Measurements from ENCODE around the gene TDRKH. TPM values are rescaled to one million over a fixed set of nuclear protein-coding genes. Genes with fewer than 3 reads are reported as not detected.

The TDRKH gene
- total RNA-seq, 2 donors from 2014 or later = 3.3 to 4.2 TPM

DNA sequence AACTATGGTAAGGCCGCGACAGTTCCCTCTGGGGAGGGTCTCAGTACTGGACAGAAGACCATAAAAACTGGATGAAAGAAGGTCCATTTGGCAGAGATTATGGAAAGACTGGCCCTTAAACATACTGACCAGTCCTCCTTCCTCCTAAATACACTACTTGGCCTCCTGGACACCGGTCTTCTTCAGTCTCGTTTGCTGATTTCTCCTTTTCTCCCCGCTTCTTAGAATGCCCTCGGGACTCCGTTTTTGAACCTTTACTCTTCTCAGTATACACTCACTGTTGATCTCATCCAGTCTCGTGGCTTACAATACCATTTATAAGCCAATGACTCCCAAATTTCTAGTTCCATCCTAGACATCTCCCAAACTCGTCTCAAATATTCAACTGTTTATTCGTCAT lies 26.3 kb downstream of the TDRKH start:
- Histone ChIP-seq H3K27me3 (no peaks in the 10 kb centered on the region), H3K4me1 (peaks cover 0 to 16% of the 10 kb centered on the region in 2 donors), H3K9me3 (no peaks in the 10 kb centered on the region), H3K27ac (peak overlapping the region; percentile 91 to 94), H3K4me3 (peak overlapping the region; percentile 69 to 86), H3K36me3 (peaks cover 10% of the 10 kb centered on the region)
- DNase-seq (ENCODE audit: low spot score) = no peak
- no peak for TF ChIP-seq CTCF (IDR thresholded peaks at IDR 0.05)

DNA sequence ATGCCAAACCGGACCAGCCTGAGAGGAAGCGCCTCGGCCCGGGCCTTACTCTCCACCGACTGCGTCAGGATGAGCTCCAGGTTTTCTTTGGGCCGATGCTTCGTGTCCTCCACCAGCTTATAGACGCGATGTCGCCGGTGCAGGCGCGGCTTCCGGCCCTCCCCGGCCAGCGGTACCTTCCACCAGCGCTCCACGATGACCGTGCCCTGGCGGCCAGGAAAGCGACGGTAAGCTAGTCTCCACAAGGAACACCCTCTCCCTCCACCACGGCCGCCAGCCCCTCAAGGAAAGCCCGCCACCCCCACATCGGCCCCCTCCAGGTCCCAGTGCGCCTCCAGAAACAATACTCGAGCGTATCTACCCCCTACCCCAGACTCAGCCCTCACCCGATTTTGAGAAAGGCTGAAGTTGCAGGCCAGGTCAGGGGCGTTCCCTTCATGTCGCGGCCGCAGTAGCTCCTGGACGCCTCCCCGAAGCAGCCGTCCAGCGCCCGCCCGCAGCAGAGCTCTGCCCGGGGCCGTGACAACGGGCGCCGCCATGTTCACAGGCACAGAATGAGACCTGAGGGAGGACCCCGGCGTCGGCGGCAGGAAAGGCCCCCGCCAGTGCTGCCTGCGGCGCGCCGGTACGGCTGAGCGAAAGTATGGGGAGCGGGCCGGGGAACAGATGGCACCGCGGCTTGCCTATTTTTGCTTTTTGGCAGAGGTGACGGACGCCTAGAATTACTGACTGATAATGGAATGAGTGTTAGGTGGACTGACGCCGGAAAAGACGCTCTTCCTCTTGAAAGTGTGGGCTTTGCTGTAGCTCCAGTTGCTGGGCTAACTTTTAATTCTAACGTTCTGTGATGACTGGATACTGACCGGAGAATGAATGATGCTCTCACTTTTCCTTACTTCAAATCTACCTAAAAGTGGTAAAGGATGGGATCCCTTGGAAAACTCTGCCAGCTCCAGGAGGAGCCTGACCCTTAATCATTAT lies 27.1 kb downstream of the TDRKH start, which contains the start of gene MRPL9:
Gene MRPL9 (minus strand): TSS at position 556 of the 981 bp plus-strand sequence. CDS start 17 bp downstream, at position 539.
- TF ChIP-seq CTCF (IDR thresholded peaks at IDR 0.05) = no peak
- peaks cover 10% of the 10 kb centered on the region for H3K36me3 ChIP-seq
- no peaks in the 10 kb centered on the region for H3K27me3 ChIP-seq
- peak; percentile 79 for DNase-seq (ENCODE audit: low spot score)
- H3K9me3 ChIP-seq = no peaks in the 10 kb centered on the region
- peaks cover 0 to 16% of the 10 kb centered on the region in 2 donors for H3K4me1 ChIP-seq
- peak within 1 kb of the TSS; percentile 69 to 86 for H3K4me3 ChIP-seq
- peak within 1 kb of the TSS; percentile 91 to 94 for H3K27ac ChIP-seq

DNA sequence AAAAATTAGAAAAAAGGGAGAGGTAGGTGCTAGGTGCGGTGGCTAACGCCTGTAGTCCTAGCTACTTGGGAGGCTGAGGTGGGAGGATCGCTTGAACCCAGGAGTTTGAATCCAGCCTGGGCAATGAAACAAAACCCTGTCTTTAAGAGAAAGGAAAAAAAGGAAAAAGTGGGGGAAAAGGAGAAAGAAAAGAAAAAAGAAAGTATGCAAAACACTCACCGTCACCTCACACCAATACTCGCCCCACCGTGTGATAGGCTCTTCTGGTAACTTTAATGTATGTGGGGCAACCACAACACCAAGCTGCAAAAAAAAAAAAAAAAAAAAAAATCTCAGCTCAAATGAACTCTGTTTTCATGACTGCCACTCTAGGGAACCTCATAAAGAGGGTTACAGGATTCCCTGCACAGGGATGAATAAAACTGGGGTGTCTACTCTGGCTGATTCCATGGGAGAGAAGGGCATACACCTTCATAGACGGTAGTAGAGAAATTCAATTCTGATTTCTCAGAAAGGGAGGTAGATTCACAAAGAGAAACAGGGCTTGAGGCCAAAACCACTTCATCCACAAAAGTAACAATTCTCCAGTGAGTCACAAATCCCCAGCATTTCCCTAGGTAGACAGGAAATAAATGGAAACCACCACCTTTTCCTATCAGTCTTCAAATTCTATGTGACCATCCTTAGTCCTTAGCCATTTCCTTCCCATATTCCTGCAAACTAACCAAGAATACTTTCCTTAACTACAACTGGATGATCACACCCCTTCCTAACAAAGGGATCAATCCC lies 29.5 kb downstream of the TDRKH start:
- no peak for DNase-seq (ENCODE audit: low spot score)
- TF ChIP-seq CTCF (IDR thresholded peaks at IDR 0.05) = no peak
- H3K27me3 ChIP-seq = no peaks in the 10 kb centered on the region
- peaks cover 10% of the 10 kb centered on the region for H3K36me3 ChIP-seq
- peaks cover 0 to 16% of the 10 kb centered on the region in 2 donors for H3K4me1 ChIP-seq
- no peak overlapping the region for H3K27ac ChIP-seq
- no peak overlapping the region for H3K4me3 ChIP-seq
- H3K9me3 ChIP-seq = no peaks in the 10 kb centered on the region

- H3K36me3 ChIP-seq = peaks cover 10% of the 10 kb centered on the region
- no peak overlapping the region for H3K4me3 ChIP-seq
- DNase-seq (ENCODE audit: low spot score) = no peak
- H3K27me3 ChIP-seq = no peaks in the 10 kb centered on the region
- no peak overlapping the region for H3K27ac ChIP-seq
- no peaks in the 10 kb centered on the region for H3K9me3 ChIP-seq
- TF ChIP-seq CTCF (IDR thresholded peaks at IDR 0.05) = no peak
- H3K4me1 ChIP-seq = peaks cover 0 to 15% of the 10 kb centered on the region in 2 donors
These were observed 31.1 kb downstream of the TDRKH start for GRCh38 chr1:151759241-151759640.

GRCh38 chr1:151756291-151756690 lies 34.0 kb downstream of the TDRKH start:
- peaks cover 10% of the 10 kb centered on the region for H3K36me3 ChIP-seq
- no peak for DNase-seq (ENCODE audit: low spot score)
- no peaks in the 10 kb centered on the region for H3K9me3 ChIP-seq
- no peaks in the 10 kb centered on the region for H3K27me3 ChIP-seq
- no peaks in the 10 kb centered on the region for H3K4me1 ChIP-seq
- TF ChIP-seq CTCF (IDR thresholded peaks at IDR 0.05) = no peak
- no peak overlapping the region for H3K4me3 ChIP-seq
- H3K27ac ChIP-seq = no peak overlapping the region

Measured in right atrium auricular region (tissue), 2 donors.